DND-41 (cell line): ENCODE results near the gene ZXDC.

ENCODE experiments used
- CTCF ChIP-seq: IDR thresholded peaks from 2 replicates; pipeline ENCODE4 v1.5.1; 2012; ENCODE audit warnings: borderline replicate concordance, low read length, moderate library complexity, mild to moderate bottlenecking; ENCODE audit not compliant: poor library complexity, severe bottlenecking; ENCODE audit errors: extremely low read depth
- EZH2 ChIP-seq: IDR thresholded peaks from 3 replicates; pipeline ENCODE4 v1.6.1; 2012; ENCODE audit warnings: borderline replicate concordance, low read depth, mild to moderate bottlenecking, moderate library complexity, low read length, inconsistent platforms; ENCODE audit not compliant: severe bottlenecking

GRCh38 chr3:126488886-126489569 is 13.3 kb upstream of the ZXDC start:
- TF ChIP-seq CTCF (no peak), EZH2 (no peak)
